GM18520 (cell line): ENCODE measurements around the gene OGG1.

Experiments used
- ATAC-seq: cut with Tn5 transposase; IDR thresholded peaks from one replicate; pipeline ENCODE4 v1.9.1; 2021; ENCODE audit not compliant: unreplicated experiment

Gene OGG1

GRCh38 chr3:9749645-9750555, at the start of gene OGG1:
Gene OGG1 (plus strand): TSS chr3:9749952. CDS start chr3:9750287, 335 bp downstream.
- ATAC-seq, result peak; percentile 68

DNA sequence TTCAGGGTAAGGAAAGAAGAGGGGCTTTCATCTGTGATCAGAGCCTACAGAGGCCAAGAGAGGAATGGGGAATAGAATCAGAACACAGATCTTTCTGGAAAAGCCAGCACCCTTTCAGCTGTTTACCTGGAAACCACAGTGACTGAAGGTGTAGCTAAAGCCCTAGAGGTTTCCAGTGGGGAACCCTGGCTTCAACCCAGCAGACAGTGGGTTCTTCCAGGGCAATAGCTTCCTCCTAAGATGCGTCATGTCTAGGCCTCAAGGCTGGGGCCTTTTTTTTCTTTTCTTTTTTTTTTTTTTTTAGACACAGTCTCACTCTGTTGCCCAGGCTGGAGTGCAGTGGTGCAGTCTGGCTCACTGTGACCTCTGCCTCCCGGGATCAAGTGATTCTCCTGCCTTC, 49.2 kb upstream of the OGG1 start:
- no peak for ATAC-seq

GRCh38 chr3:9701006-9701405, 48.7 kb upstream of the OGG1 start:
- ATAC-seq, result no peak

DNA sequence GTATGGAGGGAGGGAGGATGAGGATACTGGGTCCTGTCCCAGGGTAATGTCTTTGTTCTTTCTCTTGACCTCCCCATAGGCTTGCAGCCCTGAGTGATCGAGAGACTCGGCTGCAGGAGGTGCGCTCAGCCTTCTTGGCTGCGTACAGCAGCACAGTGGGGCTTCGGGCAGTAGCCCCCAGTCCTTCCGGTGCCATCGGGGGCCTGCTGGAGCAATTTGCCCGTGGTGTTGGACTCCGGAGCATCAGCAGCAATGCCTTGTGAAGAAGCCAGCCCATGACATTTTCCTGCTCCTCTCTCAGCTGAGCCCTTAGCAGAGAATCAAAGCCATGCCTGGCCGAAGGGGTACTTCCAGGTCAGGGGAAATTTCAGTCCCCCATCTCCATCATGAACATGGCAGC, 48.0 kb upstream of the OGG1 start:
- no peak for ATAC-seq

GRCh38 chr3:9703240-9703639, 46.5 kb upstream of the OGG1 start:
- no peak for ATAC-seq

- no peak for ATAC-seq
Observed at GRCh38 chr3:9703736-9704346, 45.9 kb upstream of the OGG1 start, which contains the start of gene CPNE9. Gene CPNE9 (plus strand): TSS chr3:9703833. CDS start chr3:9703997, 164 bp downstream.

DNA sequence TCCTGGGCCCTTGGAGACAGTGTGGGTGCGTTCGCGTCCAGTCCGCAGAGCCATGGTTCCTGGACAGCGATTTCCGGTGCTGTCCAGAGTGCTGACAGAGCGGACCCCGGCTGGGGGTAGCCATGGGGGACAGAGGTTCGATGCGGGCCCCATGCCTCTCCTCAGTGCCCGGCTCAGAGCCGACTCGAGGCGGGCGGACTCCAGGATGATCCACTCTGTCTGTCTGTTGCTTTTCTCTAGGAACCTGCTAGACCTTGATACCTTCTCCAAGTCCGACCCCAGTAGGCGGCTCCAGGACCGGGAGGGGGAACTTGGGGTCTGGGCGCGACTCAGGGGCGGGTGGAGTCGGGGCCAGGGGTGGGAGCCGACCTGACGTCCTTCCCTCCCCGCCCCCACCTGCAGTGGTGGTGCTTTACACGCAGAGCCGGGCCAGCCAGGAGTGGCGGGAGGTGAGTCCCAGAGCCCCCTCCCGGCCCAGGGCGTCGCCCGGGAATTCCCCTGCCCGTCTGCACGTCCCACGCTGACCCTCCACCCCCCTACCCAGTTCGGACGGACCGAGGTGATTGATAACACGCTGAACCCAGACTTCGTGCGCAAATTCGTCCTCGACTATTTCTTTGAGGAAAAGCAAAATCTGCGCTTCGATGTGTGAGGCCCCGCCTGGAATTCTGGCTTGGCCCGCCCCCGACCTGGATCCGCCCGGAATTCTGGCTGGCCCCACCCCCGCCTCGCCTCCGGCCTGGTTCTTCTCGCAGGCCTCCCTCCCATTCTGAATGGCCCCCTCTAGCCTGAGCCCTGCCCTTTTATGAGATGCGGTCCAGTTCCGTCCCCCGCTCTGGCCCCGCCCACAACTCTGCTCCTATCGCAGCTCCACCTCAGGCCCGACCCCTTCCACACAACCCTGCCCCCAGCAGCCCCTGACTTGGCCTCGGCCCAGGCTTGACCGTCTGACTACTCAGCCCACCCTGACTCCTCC, 45.1 kb upstream of the OGG1 start:
- no peak for ATAC-seq

DNA sequence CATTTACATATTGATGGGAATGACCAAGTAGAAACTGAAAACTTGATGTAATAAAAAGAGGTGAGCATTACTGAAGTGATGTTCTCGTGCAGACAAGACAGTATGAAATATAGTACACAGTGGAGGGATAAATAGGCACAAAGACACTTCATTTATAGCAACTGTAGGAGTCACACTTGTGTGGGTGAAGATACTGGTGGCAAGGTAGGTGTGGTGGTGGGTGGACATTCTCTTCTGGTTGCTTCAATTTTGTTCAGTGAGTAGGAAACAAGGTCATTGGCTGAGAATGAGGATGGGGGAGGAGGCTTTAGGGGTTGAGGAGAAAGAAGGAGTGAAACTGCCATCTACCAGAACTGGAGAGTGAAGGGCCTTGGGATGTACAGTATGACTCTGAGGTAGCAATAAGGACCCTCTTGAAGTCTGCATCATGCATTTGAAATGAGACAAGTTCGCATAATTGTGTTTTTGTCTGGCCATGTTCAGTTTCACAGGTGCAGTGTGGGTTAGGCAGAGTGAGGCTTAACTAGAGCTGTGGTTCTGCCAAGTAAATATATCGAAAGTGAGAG, 39.5 kb upstream of the OGG1 start:
- ATAC-seq, result no peak

DNA sequence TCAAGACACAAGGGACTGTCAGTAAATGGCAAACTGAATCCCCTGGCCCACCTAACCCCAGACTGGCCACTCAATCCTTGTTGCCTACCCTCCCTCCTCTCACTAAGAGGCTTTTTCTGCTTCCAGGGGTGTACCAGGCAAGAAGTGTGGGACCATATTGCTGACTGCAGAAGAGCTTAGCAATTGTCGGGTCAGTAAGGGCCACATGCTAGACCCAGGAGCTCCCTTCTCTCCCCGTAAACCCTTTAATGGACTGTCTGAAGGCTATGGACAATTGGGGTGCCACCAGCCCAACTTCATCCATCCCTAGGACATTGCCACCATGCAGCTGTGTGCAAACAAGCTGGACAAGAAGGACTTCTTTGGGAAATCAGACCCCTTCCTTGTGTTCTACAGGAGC, 37.3 kb upstream of the OGG1 start:
- no peak for ATAC-seq

- no peak for ATAC-seq
Observed at GRCh38 chr3:9713142-9713541, 36.6 kb upstream of the OGG1 start.

- no peak for ATAC-seq
Observed at GRCh38 chr3:9715136-9715535, 34.6 kb upstream of the OGG1 start.

GRCh38 chr3:9715764-9716437, 33.9 kb upstream of the OGG1 start:
- no peak for ATAC-seq

GRCh38 chr3:9716801-9717555, 32.8 kb upstream of the OGG1 start:
- no peak for ATAC-seq

- no peak for ATAC-seq
Observed at GRCh38 chr3:9717563-9717962, 32.2 kb upstream of the OGG1 start.

DNA sequence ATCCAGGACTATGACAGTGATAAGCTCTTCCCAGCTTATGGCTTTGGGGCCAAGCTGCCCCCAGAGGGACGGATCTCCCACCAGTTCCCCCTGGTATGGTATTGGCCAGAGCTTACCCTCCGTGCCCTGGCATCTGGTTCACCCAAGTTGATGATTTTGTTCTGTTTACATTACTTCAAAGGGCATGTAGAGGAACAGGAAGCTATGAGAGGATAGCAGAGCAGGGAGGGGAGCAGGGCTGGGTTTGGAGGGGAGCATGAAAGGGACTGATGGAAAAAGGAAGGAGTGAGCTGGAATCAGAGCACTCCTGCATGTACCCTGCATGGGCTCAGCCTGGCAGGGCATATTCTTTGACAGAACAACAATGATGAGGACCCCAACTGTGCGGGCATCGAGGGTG, 31.6 kb upstream of the OGG1 start:
- ATAC-seq, result no peak

- no peak for ATAC-seq
Observed at GRCh38 chr3:9721015-9721699, 28.6 kb upstream of the OGG1 start.

- ATAC-seq, result no peak
Observed at GRCh38 chr3:9721700-9722060, 28.1 kb upstream of the OGG1 start.

DNA sequence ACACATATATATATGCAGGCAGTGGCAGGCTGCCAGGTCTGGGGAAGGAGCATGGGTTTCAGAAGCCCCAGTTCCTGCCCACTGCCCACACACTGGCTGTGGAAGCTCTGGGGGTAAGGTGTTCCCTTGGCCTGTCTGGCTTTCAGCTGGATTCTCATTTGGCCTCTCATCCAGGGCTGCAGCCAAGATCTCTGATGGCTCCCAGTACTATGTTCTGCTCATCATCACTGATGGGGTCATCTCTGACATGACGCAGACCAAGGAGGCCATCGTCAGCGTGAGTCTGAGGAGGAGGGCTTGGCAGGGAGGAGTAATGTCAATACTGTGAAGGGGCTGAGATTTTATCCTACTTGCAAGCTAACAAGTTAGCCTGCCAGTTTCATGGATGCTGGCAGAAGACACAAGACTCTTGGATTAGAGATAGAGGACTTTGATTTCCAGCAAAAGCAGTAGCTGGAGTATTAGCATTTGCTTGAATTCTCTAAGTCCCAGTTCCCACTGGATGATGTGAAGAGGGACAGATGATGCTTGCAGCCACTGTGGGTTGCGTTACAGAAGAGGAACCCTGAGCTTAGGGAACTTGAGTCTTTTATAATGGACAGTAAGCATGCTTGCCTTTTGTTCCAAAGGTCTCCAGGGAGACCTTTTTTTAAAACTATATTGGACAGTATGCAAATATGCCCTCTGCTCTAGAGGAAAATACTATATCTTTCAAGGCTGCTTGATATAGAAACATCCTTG, 23.8 kb upstream of the OGG1 start:
- no peak for ATAC-seq
